Measurements from ENCODE around the gene TBC1D14.

Gene TBC1D14

DNA sequence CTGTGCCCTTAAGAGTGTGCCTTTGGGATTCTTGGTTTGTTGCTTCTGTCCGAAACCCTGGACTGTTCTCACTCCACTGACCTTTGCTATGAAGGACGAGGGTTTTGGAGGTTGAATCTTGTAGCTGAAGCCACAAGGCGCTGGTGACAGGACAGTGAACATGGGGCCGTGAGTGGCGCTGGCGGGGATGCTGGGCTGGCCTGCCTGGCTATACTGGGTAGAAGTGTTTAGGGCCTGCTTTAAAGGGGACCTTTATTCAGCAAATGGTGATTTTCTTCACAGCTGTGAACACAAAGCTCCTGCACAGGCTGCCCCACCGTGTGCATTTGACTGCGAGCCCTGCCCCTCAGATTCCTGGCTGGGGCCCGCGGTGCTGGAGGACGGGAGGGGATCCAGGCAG, 106.5 kb downstream of the TBC1D14 start:
- TF ChIP-seq, protein P1, sequence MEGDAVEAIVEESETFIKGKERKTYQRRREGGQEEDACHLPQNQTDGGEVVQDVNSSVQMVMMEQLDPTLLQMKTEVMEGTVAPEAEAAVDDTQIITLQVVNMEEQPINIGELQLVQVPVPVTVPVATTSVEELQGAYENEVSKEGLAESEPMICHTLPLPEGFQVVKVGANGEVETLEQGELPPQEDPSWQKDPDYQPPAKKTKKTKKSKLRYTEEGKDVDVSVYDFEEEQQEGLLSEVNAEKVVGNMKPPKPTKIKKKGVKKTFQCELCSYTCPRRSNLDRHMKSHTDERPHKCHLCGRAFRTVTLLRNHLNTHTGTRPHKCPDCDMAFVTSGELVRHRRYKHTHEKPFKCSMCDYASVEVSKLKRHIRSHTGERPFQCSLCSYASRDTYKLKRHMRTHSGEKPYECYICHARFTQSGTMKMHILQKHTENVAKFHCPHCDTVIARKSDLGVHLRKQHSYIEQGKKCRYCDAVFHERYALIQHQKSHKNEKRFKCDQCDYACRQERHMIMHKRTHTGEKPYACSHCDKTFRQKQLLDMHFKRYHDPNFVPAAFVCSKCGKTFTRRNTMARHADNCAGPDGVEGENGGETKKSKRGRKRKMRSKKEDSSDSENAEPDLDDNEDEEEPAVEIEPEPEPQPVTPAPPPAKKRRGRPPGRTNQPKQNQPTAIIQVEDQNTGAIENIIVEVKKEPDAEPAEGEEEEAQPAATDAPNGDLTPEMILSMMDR (IDR thresholded peaks at IDR 0.05; ENCODE audit: low read depth, low read length), result no peak
- Histone ChIP-seq H3K4me3 (ENCODE audit: low read depth, low read length) (no peak overlapping the region), H3K4me1 (peaks cover 9% of the 10 kb centered on the region), H3K27me3 (no peaks in the 10 kb centered on the region), H3K9me3 (no peaks in the 10 kb centered on the region), H3K36me3 (peaks cover 55% of the 10 kb centered on the region)
- DNase-seq, result no peak

DNA sequence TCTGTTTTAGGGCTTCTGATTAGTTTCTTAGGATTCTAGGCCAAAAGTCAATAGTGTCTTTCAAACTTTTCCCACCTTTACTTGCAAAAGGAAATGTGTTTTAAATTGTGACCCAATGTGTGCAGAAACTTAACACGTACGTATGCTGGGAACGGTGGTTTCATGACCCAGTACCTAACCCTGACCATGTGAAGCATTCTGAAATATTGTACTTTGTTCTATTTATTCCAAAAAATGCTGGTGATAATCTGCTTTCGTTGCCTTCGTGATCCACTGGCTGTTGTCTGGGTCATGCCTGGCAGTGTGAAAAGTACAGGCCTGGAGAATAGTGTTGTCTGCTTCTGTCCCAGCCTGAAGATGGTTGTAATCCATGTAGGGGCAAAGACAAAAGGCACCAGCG, 106.9 kb downstream of the TBC1D14 start:
- TF ChIP-seq, protein P1 (IDR thresholded peaks at IDR 0.05; ENCODE audit: low read depth, low read length), result no peak
- Histone ChIP-seq H3K4me1 (peaks cover 9% of the 10 kb centered on the region), H3K9me3 (no peaks in the 10 kb centered on the region), H3K36me3 (peaks cover 55% of the 10 kb centered on the region), H3K4me3 (ENCODE audit: low read depth, low read length) (no peak overlapping the region), H3K27me3 (no peaks in the 10 kb centered on the region)
- no peak for DNase-seq

DNA sequence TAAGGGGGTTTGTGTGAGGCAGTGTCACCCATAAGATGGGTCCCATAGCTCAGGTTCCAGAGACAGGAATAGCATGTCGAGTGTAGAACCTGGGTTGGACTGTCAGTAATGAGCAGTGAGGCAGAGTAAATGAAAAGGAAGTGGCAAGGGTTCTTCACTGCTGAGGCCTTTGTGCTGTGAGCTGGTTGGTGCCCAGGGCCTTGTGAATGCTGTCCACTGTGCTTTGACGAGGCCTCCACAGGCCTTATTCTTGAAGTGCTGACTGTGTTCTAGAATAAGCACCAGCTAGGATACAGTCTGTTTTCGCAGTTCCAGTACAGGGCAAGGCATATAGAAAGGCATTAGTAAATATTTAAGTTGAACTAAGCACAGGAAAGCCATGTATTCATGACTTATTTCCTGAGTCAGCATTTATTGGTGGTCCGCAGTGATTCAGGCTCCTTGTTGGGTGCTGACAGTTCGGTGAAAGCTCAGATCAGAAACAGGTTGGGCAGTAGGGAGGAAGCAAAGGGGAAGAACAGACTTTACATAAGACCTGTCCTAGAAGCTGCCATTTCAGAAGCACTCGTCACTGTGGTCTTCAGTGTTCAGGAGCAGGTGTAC, 107.9 kb downstream of the TBC1D14 start:
- no peaks in the 10 kb centered on the region for H3K27me3 ChIP-seq
- no peak overlapping the region for H3K4me3 ChIP-seq (ENCODE audit: low read depth, low read length)
- DNase-seq, result no peak
- H3K36me3 ChIP-seq, result peaks cover 56% of the 10 kb centered on the region
- TF ChIP-seq, protein P1 (IDR thresholded peaks at IDR 0.05; ENCODE audit: low read depth, low read length), result no peak
- H3K9me3 ChIP-seq, result no peaks in the 10 kb centered on the region
- peaks cover 6% of the 10 kb centered on the region for H3K4me1 ChIP-seq

DNA sequence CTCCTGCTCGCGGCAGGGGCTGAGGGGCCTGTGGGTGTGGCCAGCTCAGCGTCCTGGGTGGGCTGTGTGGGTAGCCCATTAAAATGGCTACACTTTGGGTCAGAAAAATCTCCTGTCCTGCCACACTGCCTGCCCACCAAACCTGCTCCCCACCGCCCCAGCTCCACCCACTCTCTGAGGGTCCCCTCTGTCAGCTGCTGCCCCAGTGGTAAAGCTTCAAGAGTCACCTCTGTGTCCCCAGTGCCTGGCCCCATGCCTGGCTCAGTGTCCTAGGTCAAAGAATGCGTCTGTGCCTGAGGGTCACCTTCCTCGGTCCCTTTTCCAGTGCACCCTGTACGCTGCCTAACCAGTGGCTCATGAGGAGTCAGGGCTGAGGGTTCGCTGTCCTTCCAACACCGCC, 108.7 kb downstream of the TBC1D14 start:
- no peak overlapping the region for H3K4me3 ChIP-seq (ENCODE audit: low read depth, low read length)
- peaks cover 53% of the 10 kb centered on the region for H3K36me3 ChIP-seq
- no peaks in the 10 kb centered on the region for H3K9me3 ChIP-seq
- DNase-seq, result no peak
- TF ChIP-seq, protein P1 (IDR thresholded peaks at IDR 0.05; ENCODE audit: low read depth, low read length), result no peak
- H3K27me3 ChIP-seq, result no peaks in the 10 kb centered on the region
- H3K4me1 ChIP-seq, result peaks cover 2% of the 10 kb centered on the region

DNA sequence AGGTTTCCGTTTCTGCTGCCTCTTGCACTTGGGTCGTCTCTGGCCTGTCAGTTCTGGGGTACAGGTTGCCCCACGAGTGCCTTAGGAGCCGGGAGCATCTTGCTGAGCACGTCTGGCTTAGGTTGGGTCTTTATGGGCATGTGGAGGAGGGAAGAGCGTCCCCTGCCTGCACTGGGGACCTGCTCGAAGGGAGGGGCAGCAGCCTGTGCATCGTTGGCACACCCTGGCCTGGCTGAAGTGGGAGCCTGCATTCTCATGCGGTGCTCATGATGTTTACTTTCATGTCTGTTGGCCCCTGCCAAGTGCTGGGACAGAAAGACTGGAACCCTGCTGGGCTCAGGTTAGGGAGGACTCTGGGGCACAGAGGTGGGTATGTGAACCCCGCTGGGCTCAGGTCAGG, 109.7 kb downstream of the TBC1D14 start:
- no peak for DNase-seq
- no peaks in the 10 kb centered on the region for H3K9me3 ChIP-seq
- TF ChIP-seq, protein P1 (IDR thresholded peaks at IDR 0.05; ENCODE audit: low read depth, low read length), result no peak
- no peak overlapping the region for H3K4me3 ChIP-seq (ENCODE audit: low read depth, low read length)
- no peaks in the 10 kb centered on the region for H3K4me1 ChIP-seq
- peaks cover 51% of the 10 kb centered on the region for H3K36me3 ChIP-seq
- no peaks in the 10 kb centered on the region for H3K27me3 ChIP-seq

DNA sequence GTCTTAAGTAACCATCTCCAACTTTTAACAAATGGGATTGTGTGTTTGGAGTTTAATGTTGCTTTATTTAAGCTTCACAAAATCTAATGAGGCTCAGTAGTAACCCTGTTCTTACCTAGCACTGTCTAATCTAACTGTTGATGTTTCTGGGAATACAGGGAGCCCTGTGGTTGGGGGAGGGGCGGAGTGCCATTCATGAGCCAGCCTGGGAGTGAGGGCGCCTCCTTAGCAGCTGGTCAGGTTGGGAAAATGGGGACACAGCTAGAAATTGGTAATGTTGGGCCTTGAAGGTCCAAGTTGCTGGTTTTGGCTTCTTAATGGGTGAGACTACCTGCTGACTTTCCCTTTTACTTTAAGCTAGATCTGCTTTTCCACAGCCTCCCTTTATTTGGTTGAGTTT, 110.7 kb downstream of the TBC1D14 start:
- Histone ChIP-seq H3K4me1 (no peaks in the 10 kb centered on the region), H3K9me3 (no peaks in the 10 kb centered on the region), H3K27me3 (no peaks in the 10 kb centered on the region), H3K4me3 (ENCODE audit: low read depth, low read length) (no peak overlapping the region), H3K36me3 (peaks cover 46% of the 10 kb centered on the region)
- no peak for DNase-seq
- TF ChIP-seq, protein P1 (IDR thresholded peaks at IDR 0.05; ENCODE audit: low read depth, low read length), result no peak

Data from BE2C (cell line).